Measurements from ENCODE around the gene CFAP46. TPM values are rescaled to one million over a fixed set of nuclear protein-coding genes. Genes with fewer than 3 reads are reported as not detected.

Gene CFAP46
- total RNA-seq, 1 donor from 2014 or later, result 5.2 TPM

- H3K27me3 Mint-ChIP-seq (ENCODE audit: unreplicated experiment), result peaks cover 3% of the 10 kb centered on the region
- H3K36me3 Mint-ChIP-seq (ENCODE audit: unreplicated experiment), result peaks cover 4% of the 10 kb centered on the region
- peak overlapping the region; percentile 2 for H3K4me3 Mint-ChIP-seq (ENCODE audit: unreplicated experiment)
- H3K27ac Mint-ChIP-seq (ENCODE audit: unreplicated experiment), result no peak overlapping the region
- no peak for TF ChIP-seq CTCF (IDR thresholded peaks at IDR 0.05; ENCODE audit: partially characterized antibody, unreplicated experiment)
- DNase-seq, result no peak
- peaks cover 3% of the 10 kb centered on the region for H3K9me3 Mint-ChIP-seq (ENCODE audit: unreplicated experiment)
- peaks cover 3% of the 10 kb centered on the region for H3K4me1 Mint-ChIP-seq (ENCODE audit: low read depth, unreplicated experiment)
Measured at GRCh38 chr10:132929480-132929879, 12.9 kb downstream of the CFAP46 start.

GRCh38 chr10:132928261-132928660 lies 14.1 kb downstream of the CFAP46 start:
- Mint-ChIP-seq H3K9me3 (ENCODE audit: unreplicated experiment) (peaks cover 6% of the 10 kb centered on the region), H3K4me3 (ENCODE audit: unreplicated experiment) (no peak overlapping the region), H3K36me3 (ENCODE audit: unreplicated experiment) (peaks cover 4% of the 10 kb centered on the region), H3K27ac (ENCODE audit: unreplicated experiment) (no peak overlapping the region), H3K27me3 (ENCODE audit: unreplicated experiment) (peaks cover 3% of the 10 kb centered on the region), H3K4me1 (ENCODE audit: low read depth, unreplicated experiment) (peaks cover 3% of the 10 kb centered on the region)
- DNase-seq, result no peak
- no peak for TF ChIP-seq CTCF (IDR thresholded peaks at IDR 0.05; ENCODE audit: partially characterized antibody, unreplicated experiment)

- peaks cover 6% of the 10 kb centered on the region for H3K9me3 Mint-ChIP-seq (ENCODE audit: unreplicated experiment)
- no peak for TF ChIP-seq CTCF (IDR thresholded peaks at IDR 0.05; ENCODE audit: partially characterized antibody, unreplicated experiment)
- peaks cover 4% of the 10 kb centered on the region for H3K36me3 Mint-ChIP-seq (ENCODE audit: unreplicated experiment)
- no peak overlapping the region for H3K27ac Mint-ChIP-seq (ENCODE audit: unreplicated experiment)
- H3K27me3 Mint-ChIP-seq (ENCODE audit: unreplicated experiment), result peaks cover 3% of the 10 kb centered on the region
- H3K4me3 Mint-ChIP-seq (ENCODE audit: unreplicated experiment), result no peak overlapping the region
- peaks cover 3% of the 10 kb centered on the region for H3K4me1 Mint-ChIP-seq (ENCODE audit: low read depth, unreplicated experiment)
- DNase-seq, result no peak
Measured at GRCh38 chr10:132927824-132928223, 14.5 kb downstream of the CFAP46 start.

- no peak overlapping the region for H3K4me3 Mint-ChIP-seq (ENCODE audit: unreplicated experiment)
- peaks cover 4% of the 10 kb centered on the region for H3K36me3 Mint-ChIP-seq (ENCODE audit: unreplicated experiment)
- TF ChIP-seq CTCF (IDR thresholded peaks at IDR 0.05; ENCODE audit: partially characterized antibody, unreplicated experiment), result no peak
- peaks cover 4% of the 10 kb centered on the region for H3K9me3 Mint-ChIP-seq (ENCODE audit: unreplicated experiment)
- H3K27ac Mint-ChIP-seq (ENCODE audit: unreplicated experiment), result no peak overlapping the region
- no peaks in the 10 kb centered on the region for H3K4me1 Mint-ChIP-seq (ENCODE audit: low read depth, unreplicated experiment)
- DNase-seq, result peak; percentile 14
- peaks cover 1% of the 10 kb centered on the region for H3K27me3 Mint-ChIP-seq (ENCODE audit: unreplicated experiment)
Measured at GRCh38 chr10:132926777-132927650, 15.4 kb downstream of the CFAP46 start.

GRCh38 chr10:132926070-132926469 lies 16.3 kb downstream of the CFAP46 start:
- Mint-ChIP-seq H3K27me3 (ENCODE audit: unreplicated experiment) (peaks cover 4% of the 10 kb centered on the region), H3K9me3 (ENCODE audit: unreplicated experiment) (peaks cover 4% of the 10 kb centered on the region), H3K4me3 (ENCODE audit: unreplicated experiment) (no peak overlapping the region), H3K27ac (ENCODE audit: unreplicated experiment) (no peak overlapping the region), H3K36me3 (ENCODE audit: unreplicated experiment) (peaks cover 4% of the 10 kb centered on the region), H3K4me1 (ENCODE audit: low read depth, unreplicated experiment) (no peaks in the 10 kb centered on the region)
- no peak for TF ChIP-seq CTCF (IDR thresholded peaks at IDR 0.05; ENCODE audit: partially characterized antibody, unreplicated experiment)
- peak; percentile 16 for DNase-seq

Data from glutamatergic neuron (in vitro differentiated cells).